Measurements from ENCODE around the gene WDR87.
"Not testable (repeated sequence)": the region's sequence is repeated elsewhere in the genome, so short reads cannot be mapped to it uniquely, and the experiment has no call there.

The WDR87 gene

GRCh38 chr19:37932985-37933936, 26.9 kb upstream of the WDR87 start:
- H3K36me3 ChIP-seq (ENCODE audit: control insufficient read depth in 2 of 2, insufficient read depth in 2 of 2, low read length in 2 of 2), result no peaks in the 10 kb centered on the region
- peak overlapping the region; percentile 89 to 94 for H3K27ac ChIP-seq (ENCODE audit: low read depth in 2 of 2, low read length in 2 of 2)
- H3K27me3 ChIP-seq (ENCODE audit: control insufficient read depth in 2 of 2, insufficient read depth in 2 of 2, low read length in 2 of 2), result no peaks in the 10 kb centered on the region
- H3K4me1 ChIP-seq (ENCODE audit: control insufficient read depth in 2 of 2, insufficient read depth in 2 of 2, low read length in 2 of 2), result peaks cover 40 to 79% of the 10 kb centered on the region in 2 donors
- H3K4me3 ChIP-seq (ENCODE audit: low read length in 2 of 2), result peak overlapping the region; percentile 76 to 80
- H3K9ac ChIP-seq (ENCODE audit: low read depth in 1 of 2, low read length in 2 of 2), result peak overlapping the region; percentile 65 to 76
- H3K9me3 ChIP-seq (ENCODE audit: control insufficient read depth in 2 of 2, low read length in 2 of 2), result no peaks in the 10 kb centered on the region

GRCh38 chr19:37931881-37932655, 25.7 kb upstream of the WDR87 start:
- H3K27me3 ChIP-seq (ENCODE audit: control insufficient read depth in 2 of 2, insufficient read depth in 2 of 2, low read length in 2 of 2), result no peaks in the 10 kb centered on the region
- H3K4me3 ChIP-seq (ENCODE audit: low read length in 2 of 2), result peak overlapping the region; percentile 76 to 80
- peak overlapping the region; percentile 89 to 94 for H3K27ac ChIP-seq (ENCODE audit: low read depth in 2 of 2, low read length in 2 of 2)
- peaks cover 37 to 72% of the 10 kb centered on the region in 2 donors for H3K4me1 ChIP-seq (ENCODE audit: control insufficient read depth in 2 of 2, insufficient read depth in 2 of 2, low read length in 2 of 2)
- H3K9ac ChIP-seq (ENCODE audit: low read depth in 1 of 2, low read length in 2 of 2), result peak overlapping the region; percentile 65 to 76
- no peaks in the 10 kb centered on the region for H3K36me3 ChIP-seq (ENCODE audit: control insufficient read depth in 2 of 2, insufficient read depth in 2 of 2, low read length in 2 of 2)
- no peaks in the 10 kb centered on the region for H3K9me3 ChIP-seq (ENCODE audit: control insufficient read depth in 2 of 2, low read length in 2 of 2)

GRCh38 chr19:37930416-37930815, 24.0 kb upstream of the WDR87 start:
- H3K9me3 ChIP-seq (ENCODE audit: control insufficient read depth in 2 of 2, low read length in 2 of 2), result no peaks in the 10 kb centered on the region
- H3K9ac ChIP-seq (ENCODE audit: low read depth in 1 of 2, low read length in 2 of 2), result no peak overlapping the region
- H3K4me3 ChIP-seq (ENCODE audit: low read length in 2 of 2), result no peak overlapping the region
- peaks cover 32 to 55% of the 10 kb centered on the region in 2 donors for H3K4me1 ChIP-seq (ENCODE audit: control insufficient read depth in 2 of 2, insufficient read depth in 2 of 2, low read length in 2 of 2)
- peaks cover 0 to 5% of the 10 kb centered on the region in 2 donors for H3K36me3 ChIP-seq (ENCODE audit: control insufficient read depth in 2 of 2, insufficient read depth in 2 of 2, low read length in 2 of 2)
- no peaks in the 10 kb centered on the region for H3K27me3 ChIP-seq (ENCODE audit: control insufficient read depth in 2 of 2, insufficient read depth in 2 of 2, low read length in 2 of 2)
- no peak overlapping the region for H3K27ac ChIP-seq (ENCODE audit: low read depth in 2 of 2, low read length in 2 of 2)

- Histone ChIP-seq H3K9me3 (ENCODE audit: control insufficient read depth in 2 of 2, low read length in 2 of 2) (no peaks in the 10 kb centered on the region), H3K4me1 (ENCODE audit: control insufficient read depth in 2 of 2, insufficient read depth in 2 of 2, low read length in 2 of 2) (peaks cover 36 to 55% of the 10 kb centered on the region in 2 donors), H3K27me3 (ENCODE audit: control insufficient read depth in 2 of 2, insufficient read depth in 2 of 2, low read length in 2 of 2) (no peaks in the 10 kb centered on the region), H3K27ac (ENCODE audit: low read depth in 2 of 2, low read length in 2 of 2) (no peak overlapping the region), H3K36me3 (ENCODE audit: control insufficient read depth in 2 of 2, insufficient read depth in 2 of 2, low read length in 2 of 2) (peaks cover 0 to 5% of the 10 kb centered on the region in 2 donors), H3K9ac (ENCODE audit: low read depth in 1 of 2, low read length in 2 of 2) (no peak overlapping the region), H3K4me3 (ENCODE audit: low read length in 2 of 2) (no peak overlapping the region)
Observed at GRCh38 chr19:37929355-37929923, 23.0 kb upstream of the WDR87 start.

- H3K36me3 ChIP-seq (ENCODE audit: control insufficient read depth in 2 of 2, insufficient read depth in 2 of 2, low read length in 2 of 2), result peaks cover 0 to 5% of the 10 kb centered on the region in 2 donors
- H3K9me3 ChIP-seq (ENCODE audit: control insufficient read depth in 2 of 2, low read length in 2 of 2), result no peaks in the 10 kb centered on the region
- peaks cover 30 to 50% of the 10 kb centered on the region in 2 donors for H3K4me1 ChIP-seq (ENCODE audit: control insufficient read depth in 2 of 2, insufficient read depth in 2 of 2, low read length in 2 of 2)
- H3K27ac ChIP-seq (ENCODE audit: low read depth in 2 of 2, low read length in 2 of 2), result peak overlapping the region; percentile 15 to 28
- peak overlapping the region in 1 of 2 donors; percentile 32 for H3K4me3 ChIP-seq (ENCODE audit: low read length in 2 of 2)
- no peak overlapping the region for H3K9ac ChIP-seq (ENCODE audit: low read depth in 1 of 2, low read length in 2 of 2)
- H3K27me3 ChIP-seq (ENCODE audit: control insufficient read depth in 2 of 2, insufficient read depth in 2 of 2, low read length in 2 of 2), result no peaks in the 10 kb centered on the region
Observed at GRCh38 chr19:37928527-37929286, 22.3 kb upstream of the WDR87 start.

GRCh38 chr19:37926711-37927110, 20.3 kb upstream of the WDR87 start:
- Histone ChIP-seq H3K27me3 (ENCODE audit: control insufficient read depth in 2 of 2, insufficient read depth in 2 of 2, low read length in 2 of 2) (no peaks in the 10 kb centered on the region), H3K9ac (ENCODE audit: low read depth in 1 of 2, low read length in 2 of 2) (no peak overlapping the region), H3K4me3 (ENCODE audit: low read length in 2 of 2) (no peak overlapping the region), H3K36me3 (ENCODE audit: control insufficient read depth in 2 of 2, insufficient read depth in 2 of 2, low read length in 2 of 2) (peaks cover 0 to 5% of the 10 kb centered on the region in 2 donors), H3K9me3 (ENCODE audit: control insufficient read depth in 2 of 2, low read length in 2 of 2) (no peaks in the 10 kb centered on the region), H3K27ac (ENCODE audit: low read depth in 2 of 2, low read length in 2 of 2) (no peak overlapping the region), H3K4me1 (ENCODE audit: control insufficient read depth in 2 of 2, insufficient read depth in 2 of 2, low read length in 2 of 2) (peaks cover 18 to 35% of the 10 kb centered on the region in 2 donors)

GRCh38 chr19:37926255-37926654, 19.9 kb upstream of the WDR87 start:
- Histone ChIP-seq H3K9ac (ENCODE audit: low read depth in 1 of 2, low read length in 2 of 2) (no peak overlapping the region), H3K27me3 (ENCODE audit: control insufficient read depth in 2 of 2, insufficient read depth in 2 of 2, low read length in 2 of 2) (no peaks in the 10 kb centered on the region), H3K36me3 (ENCODE audit: control insufficient read depth in 2 of 2, insufficient read depth in 2 of 2, low read length in 2 of 2) (peaks cover 0 to 5% of the 10 kb centered on the region in 2 donors), H3K9me3 (ENCODE audit: control insufficient read depth in 2 of 2, low read length in 2 of 2) (no peaks in the 10 kb centered on the region), H3K27ac (ENCODE audit: low read depth in 2 of 2, low read length in 2 of 2) (no peak overlapping the region), H3K4me3 (ENCODE audit: low read length in 2 of 2) (no peak overlapping the region), H3K4me1 (ENCODE audit: control insufficient read depth in 2 of 2, insufficient read depth in 2 of 2, low read length in 2 of 2) (peaks cover 14 to 31% of the 10 kb centered on the region in 2 donors)

- Histone ChIP-seq H3K4me1 (ENCODE audit: control insufficient read depth in 2 of 2, insufficient read depth in 2 of 2, low read length in 2 of 2) (peaks cover 11 to 22% of the 10 kb centered on the region in 2 donors), H3K27me3 (ENCODE audit: control insufficient read depth in 2 of 2, insufficient read depth in 2 of 2, low read length in 2 of 2) (no peaks in the 10 kb centered on the region), H3K36me3 (ENCODE audit: control insufficient read depth in 2 of 2, insufficient read depth in 2 of 2, low read length in 2 of 2) (peaks cover 0 to 5% of the 10 kb centered on the region in 2 donors), H3K9ac (ENCODE audit: low read depth in 1 of 2, low read length in 2 of 2) (no peak overlapping the region), H3K9me3 (ENCODE audit: control insufficient read depth in 2 of 2, low read length in 2 of 2) (no peaks in the 10 kb centered on the region), H3K27ac (ENCODE audit: low read depth in 2 of 2, low read length in 2 of 2) (peak overlapping the region in 1 of 2 donors; percentile 7), H3K4me3 (ENCODE audit: low read length in 2 of 2) (no peak overlapping the region)
Observed at GRCh38 chr19:37925212-37925611, 18.8 kb upstream of the WDR87 start.

- Histone ChIP-seq H3K27ac (ENCODE audit: low read depth in 2 of 2, low read length in 2 of 2) (peak overlapping the region in 1 of 2 donors; percentile 7), H3K4me1 (ENCODE audit: control insufficient read depth in 2 of 2, insufficient read depth in 2 of 2, low read length in 2 of 2) (peaks cover 9 to 20% of the 10 kb centered on the region in 2 donors)
- H3K9me3 ChIP-seq (ENCODE audit: control insufficient read depth in 2 of 2, low read length in 2 of 2); H3K27me3 ChIP-seq (ENCODE audit: control insufficient read depth in 2 of 2, insufficient read depth in 2 of 2, low read length in 2 of 2); H3K36me3 ChIP-seq (ENCODE audit: control insufficient read depth in 2 of 2, insufficient read depth in 2 of 2, low read length in 2 of 2); H3K4me3 ChIP-seq (ENCODE audit: low read length in 2 of 2); H3K9ac ChIP-seq (ENCODE audit: low read depth in 1 of 2, low read length in 2 of 2): not testable (repeated sequence)
Observed at GRCh38 chr19:37924573-37924972, 18.2 kb upstream of the WDR87 start.

All from mucosa of rectum (tissue), 2 donors.